ENCODE measurements around the gene LMCD1.

LMCD1 gene

GRCh38 chr3:8484409-8485140, 17.0 kb upstream of the LMCD1 start:
- no peak for DNase-seq

DNA sequence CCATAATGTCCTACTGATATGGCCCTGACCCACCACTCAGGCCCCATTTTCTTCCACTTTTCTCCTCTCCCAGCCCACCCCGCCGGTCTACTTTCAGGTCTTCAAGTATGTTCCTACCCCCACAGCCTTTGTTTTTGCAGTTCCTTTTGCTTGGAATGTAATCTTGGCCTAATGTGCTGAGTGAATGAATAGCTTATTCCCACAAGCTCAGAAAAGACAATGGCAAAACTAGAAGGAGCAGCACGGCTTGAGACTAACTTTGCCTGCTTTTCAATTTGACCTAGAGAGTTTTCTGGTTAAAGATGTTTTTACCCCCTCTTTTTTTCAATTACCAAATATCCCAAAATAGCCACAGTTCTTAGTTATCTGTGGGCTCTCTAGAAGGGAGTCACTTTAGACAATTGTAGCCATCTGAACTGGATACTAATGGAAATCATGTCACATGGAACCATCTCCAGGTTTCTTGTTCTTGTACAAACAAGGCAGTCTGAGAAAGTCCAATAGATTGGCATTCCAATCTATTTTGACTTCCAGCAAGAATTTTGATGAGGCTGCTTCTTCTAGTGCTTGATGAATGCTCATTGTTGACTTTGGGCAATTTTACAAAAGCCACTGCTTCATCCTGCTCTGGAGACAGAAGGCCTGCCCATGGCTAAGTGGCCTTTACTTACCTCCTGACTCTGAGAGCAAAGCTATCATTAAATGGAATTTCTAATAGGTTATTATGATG, 16.3 kb upstream of the LMCD1 start:
- DNase-seq = no peak

GRCh38 chr3:8485943-8486342, 15.7 kb upstream of the LMCD1 start:
- DNase-seq = no peak

- no peak for DNase-seq
Observed at GRCh38 chr3:8486434-8486833, 15.2 kb upstream of the LMCD1 start.

DNA sequence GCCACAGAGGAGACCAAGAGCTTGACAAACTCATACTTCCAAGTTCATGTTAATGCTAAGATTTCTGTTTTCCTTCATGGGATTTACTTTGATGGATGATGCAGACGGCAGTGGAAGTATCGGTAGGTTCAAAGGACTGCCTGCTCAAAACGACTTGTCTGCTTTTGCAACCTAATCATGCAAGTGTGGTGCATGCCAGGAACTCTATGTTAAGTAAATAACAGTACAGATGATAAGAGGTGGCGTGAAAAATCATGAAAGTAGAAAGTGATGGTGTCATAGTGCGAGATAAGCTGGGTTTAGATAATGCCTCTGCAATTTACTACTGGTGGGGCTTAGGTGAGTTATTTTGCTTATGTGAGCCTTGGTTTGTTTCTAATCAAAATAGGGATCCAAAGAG, 14.7 kb upstream of the LMCD1 start:
- DNase-seq = no peak

- no peak for DNase-seq
Observed at GRCh38 chr3:8488411-8488810, 13.2 kb upstream of the LMCD1 start.

GRCh38 chr3:8488877-8489276, 12.7 kb upstream of the LMCD1 start:
- no peak for DNase-seq

GRCh38 chr3:8489278-8489792, 12.3 kb upstream of the LMCD1 start:
- no peak for DNase-seq

- no peak for DNase-seq
Observed at GRCh38 chr3:8490079-8490552, 11.5 kb upstream of the LMCD1 start.

- DNase-seq = no peak
Observed at GRCh38 chr3:8491271-8492144, 10.1 kb upstream of the LMCD1 start.

GRCh38 chr3:8492744-8493511, 8.7 kb upstream of the LMCD1 start:
- no peak for DNase-seq

DNA sequence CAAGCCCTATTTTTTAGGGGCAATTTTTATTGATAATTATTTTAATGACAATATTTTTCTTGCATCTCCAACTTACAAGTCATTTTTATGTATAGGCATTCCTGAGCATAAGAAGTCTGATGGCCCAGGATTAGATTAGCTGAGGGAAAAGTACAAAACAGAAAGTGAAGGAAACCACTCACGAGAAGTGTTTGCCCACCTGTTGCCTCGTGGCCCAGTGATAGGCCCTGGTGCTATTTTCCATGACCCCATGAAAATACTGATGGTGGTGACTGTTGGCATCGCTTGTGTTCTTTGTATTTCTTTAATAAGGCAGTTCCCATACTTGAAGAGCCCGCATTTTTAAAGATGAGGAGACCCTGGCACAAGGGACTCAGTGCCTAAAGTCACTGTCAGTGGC, 7.9 kb upstream of the LMCD1 start:
- no peak for DNase-seq

DNA sequence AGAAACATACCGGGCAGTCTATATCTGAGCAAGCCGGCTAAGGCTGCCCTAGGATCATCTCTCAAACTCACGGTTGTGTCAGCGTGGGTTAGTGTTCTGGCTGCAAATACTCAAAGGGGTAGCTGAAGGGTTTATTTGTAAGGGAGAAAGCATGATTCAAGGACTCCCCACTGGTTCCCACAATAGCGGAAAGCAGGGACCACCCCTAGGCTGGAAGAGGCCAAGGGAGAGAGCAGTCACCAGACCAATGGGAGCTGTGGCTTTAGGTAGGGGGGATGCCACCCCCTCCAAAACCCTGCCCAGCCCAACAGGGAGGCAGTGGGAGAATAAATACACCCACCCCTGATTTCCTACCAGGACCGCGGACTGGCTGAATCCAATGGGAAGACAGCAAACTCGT, 7.3 kb upstream of the LMCD1 start:
- no peak for DNase-seq

GRCh38 chr3:8497582-8497981, 4.0 kb upstream of the LMCD1 start:
- DNase-seq = no peak

DNA sequence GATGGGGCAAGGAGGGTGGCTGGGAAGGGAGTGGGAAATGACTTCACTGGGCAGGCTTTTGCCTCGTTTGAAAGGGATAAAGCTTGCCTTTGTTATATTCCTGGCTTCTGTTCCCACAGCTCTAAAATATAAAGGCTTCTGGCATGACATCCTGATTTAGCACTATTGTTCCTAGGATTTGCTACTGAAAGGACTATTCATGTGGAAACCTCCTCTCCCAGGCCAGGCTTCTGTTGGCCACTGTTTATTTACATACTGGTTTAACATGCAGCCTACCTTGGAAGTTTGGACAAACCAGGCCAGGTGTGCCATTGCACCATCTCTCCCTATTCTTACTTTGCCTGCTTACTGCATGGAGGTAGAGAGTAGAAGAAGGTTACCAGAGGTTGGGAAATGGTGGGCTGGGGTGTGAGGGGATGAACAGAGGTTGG, 2.4 kb upstream of the LMCD1 start:
- DNase-seq = no peak

GRCh38 chr3:8500319-8500988, 1.2 kb upstream of the LMCD1 start:
- no peak for DNase-seq

DNA sequence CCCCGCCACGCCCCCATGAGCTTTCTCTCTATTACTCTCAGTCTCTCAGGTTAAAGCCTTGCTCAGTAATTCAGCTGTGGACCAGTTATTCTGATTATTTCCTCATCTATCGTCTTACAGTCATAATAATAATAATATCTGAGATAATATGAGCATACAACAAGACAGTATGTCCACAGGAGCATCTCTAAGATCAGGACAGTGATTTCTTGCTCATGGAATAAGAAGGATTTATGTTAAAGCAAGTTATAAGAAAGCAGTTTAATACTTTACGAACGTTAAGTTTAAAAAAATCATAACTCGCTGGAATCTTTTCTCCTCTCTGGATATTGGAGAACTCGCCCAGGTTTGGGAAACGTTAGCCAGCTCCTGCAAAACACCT, 643 bp upstream of the LMCD1 start:
- no peak for DNase-seq

- DNase-seq = no peak
Observed at GRCh38 chr3:8503461-8503860, 1.8 kb downstream of the LMCD1 start.

- no peak for DNase-seq
Observed at GRCh38 chr3:8503871-8504610, 2.4 kb downstream of the LMCD1 start.

- no peak for DNase-seq
Observed at GRCh38 chr3:8504611-8504973, 3.0 kb downstream of the LMCD1 start.

DNA sequence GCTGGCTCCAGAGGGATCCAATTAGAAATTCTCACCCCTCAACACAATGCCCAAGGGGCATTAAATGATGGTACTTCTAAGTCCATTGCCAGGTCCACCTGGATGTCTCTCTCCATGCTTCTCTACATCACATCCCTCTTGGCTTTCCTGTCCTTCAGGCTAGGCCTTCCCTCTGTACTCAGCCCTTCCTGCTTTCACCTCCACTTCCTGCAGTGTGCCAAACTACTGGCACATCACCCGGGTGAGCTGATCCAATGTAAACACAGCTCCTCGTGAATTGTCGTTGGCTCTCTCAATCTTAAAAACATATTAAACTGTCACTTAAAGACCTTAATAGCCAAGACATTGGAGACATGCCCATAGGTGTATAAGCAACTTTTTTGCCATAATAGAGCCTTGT, 4.0 kb downstream of the LMCD1 start:
- DNase-seq = no peak

Data from SIG-M5 (cell line).